ENCODE results near the gene ZYX.

Gene ZYX

DNA sequence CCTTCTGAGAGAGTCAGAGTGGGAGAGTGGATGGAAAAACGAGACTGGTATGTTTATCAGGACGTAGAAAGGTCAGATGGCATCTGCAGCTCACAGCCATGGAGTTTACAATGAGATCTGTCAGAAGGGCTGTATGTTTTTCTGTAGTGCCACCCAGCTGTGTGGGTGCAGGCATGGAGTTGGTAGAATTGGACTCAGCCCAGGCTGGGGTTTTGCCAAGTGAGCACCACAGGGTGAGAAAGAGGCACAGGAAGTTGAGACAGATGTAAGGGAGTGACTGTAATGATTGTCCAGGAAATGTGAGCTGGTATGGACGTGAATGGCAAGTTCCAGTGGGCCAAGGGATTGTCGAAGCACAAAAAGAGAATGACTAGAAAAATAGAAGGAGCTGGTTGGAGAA lies 9.1 kb upstream of the ZYX start:
- in situ Hi-C loops (cut with HindIII; ENCODE audit: low sequenced_read_pairs), result no loop called here
- TF ChIP-seq CTCF (IDR thresholded peaks at IDR 0.05; ENCODE audit: low read depth, low read length), result no peak
- no peak overlapping the region for H3K4me3 ChIP-seq (ENCODE audit: low read depth, low read length)
- DNase-seq (ENCODE audit: low read depth, low spot score), result no peak

- TF ChIP-seq CTCF (IDR thresholded peaks at IDR 0.05; ENCODE audit: low read depth, low read length), result peak; percentile 21
- no peak overlapping the region for H3K4me3 ChIP-seq (ENCODE audit: low read depth, low read length)
- no peak for DNase-seq (ENCODE audit: low read depth, low spot score)
- in situ Hi-C loops (cut with HindIII; ENCODE audit: low sequenced_read_pairs), result no loop called here
Measured at GRCh38 chr7:143373255-143373794, 7.8 kb upstream of the ZYX start.

- in situ Hi-C loops (cut with HindIII; ENCODE audit: low sequenced_read_pairs), result no loop called here
- TF ChIP-seq CTCF (IDR thresholded peaks at IDR 0.05; ENCODE audit: low read depth, low read length), result no peak
- no peak for DNase-seq (ENCODE audit: low read depth, low spot score)
- H3K4me3 ChIP-seq (ENCODE audit: low read depth, low read length), result no peak overlapping the region
Measured at GRCh38 chr7:143374561-143374960, 6.6 kb upstream of the ZYX start.

DNA sequence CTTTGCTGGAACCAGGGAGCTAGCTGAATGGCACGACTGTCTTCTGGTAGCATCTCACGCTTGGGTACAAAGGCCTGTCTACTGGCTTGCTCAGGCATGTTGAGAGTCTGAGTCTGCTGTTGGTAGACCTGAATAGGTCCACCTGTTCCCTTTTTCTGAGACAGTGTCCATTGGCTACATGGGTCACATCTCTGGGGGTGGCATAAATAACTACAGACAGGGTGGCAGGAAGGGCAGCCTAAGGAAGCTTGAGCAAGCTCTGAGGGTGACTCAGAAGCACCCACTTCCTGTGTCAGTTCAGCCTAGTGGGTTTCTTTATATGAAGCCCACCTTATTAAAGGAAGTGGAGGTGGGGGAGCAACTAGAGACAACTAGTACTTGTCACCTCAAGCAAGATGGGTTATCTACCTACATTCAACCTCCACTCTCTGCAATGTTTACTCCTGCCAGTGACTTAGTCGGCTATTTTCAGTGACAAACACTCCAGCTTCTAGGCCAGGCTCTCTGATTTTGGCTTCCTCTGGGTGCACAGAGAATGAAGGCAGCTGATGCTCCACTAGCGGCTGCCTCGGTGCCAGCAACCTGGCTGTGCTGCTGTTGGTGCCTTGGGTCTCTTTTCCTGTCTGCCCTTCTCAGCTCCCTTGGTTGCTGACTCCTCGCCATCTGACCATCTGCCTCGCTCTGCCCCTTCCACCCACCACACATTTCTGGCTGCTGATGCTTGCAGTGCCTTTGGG lies 5.7 kb upstream of the ZYX start:
- no peak for TF ChIP-seq CTCF (IDR thresholded peaks at IDR 0.05; ENCODE audit: low read depth, low read length)
- H3K4me3 ChIP-seq (ENCODE audit: low read depth, low read length), result no peak overlapping the region
- no peak for DNase-seq (ENCODE audit: low read depth, low spot score)
- in situ Hi-C loops (cut with HindIII; ENCODE audit: low sequenced_read_pairs), result no loop called here

DNA sequence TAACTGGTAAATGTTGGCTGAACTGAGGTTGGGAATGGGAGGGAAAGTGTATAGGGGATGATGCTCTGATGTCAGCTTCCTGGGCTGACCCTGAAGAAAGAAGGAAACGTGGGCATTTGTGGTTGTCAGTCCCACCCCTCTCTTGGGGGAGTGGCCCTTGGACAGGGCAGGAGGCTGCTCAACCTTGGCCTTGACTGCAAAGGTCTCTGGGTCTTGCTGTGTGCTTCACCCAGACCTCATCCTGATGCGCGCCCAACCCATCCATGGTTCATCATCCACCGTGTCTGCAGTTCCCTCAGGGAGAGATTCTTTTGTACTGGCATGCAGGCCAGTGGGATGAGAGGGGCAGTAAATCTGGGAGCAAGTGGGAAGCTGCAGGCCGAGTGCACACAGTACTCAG lies 4.7 kb upstream of the ZYX start:
- no peak overlapping the region for H3K4me3 ChIP-seq (ENCODE audit: low read depth, low read length)
- in situ Hi-C loops (cut with HindIII; ENCODE audit: low sequenced_read_pairs), result no loop called here
- no peak for DNase-seq (ENCODE audit: low read depth, low spot score)
- no peak for TF ChIP-seq CTCF (IDR thresholded peaks at IDR 0.05; ENCODE audit: low read depth, low read length)

GRCh38 chr7:143379611-143380259 lies 1.4 kb upstream of the ZYX start:
- DNase-seq (ENCODE audit: low read depth, low spot score), result no peak
- H3K4me3 ChIP-seq (ENCODE audit: low read depth, low read length), result peak overlapping the region; percentile 95
- in situ Hi-C loops (cut with HindIII; ENCODE audit: low sequenced_read_pairs), result no loop called here
- TF ChIP-seq CTCF (IDR thresholded peaks at IDR 0.05; ENCODE audit: low read depth, low read length), result no peak

Data from astrocyte of the spinal cord (primary cell).